NT2/D1 (cell line): ENCODE results near the gene MAML2.

Experiments used
- SUZ12 ChIP-seq: IDR thresholded peaks from 2 replicates; pipeline ENCODE4 v1.6.1; 2011; ENCODE audit not compliant: insufficient read length, insufficient read depth; ENCODE audit errors: extremely low read depth
- YY1 ChIP-seq: IDR thresholded peaks from 2 replicates; pipeline ENCODE4 v1.6.1; 2011; ENCODE audit not compliant: insufficient read length, insufficient read depth
- ZNF274 ChIP-seq: IDR thresholded peaks from 2 replicates; pipeline ENCODE4 v1.6.1; 2011; ENCODE audit warnings: mild to moderate bottlenecking, low read depth, low read length

GRCh38 chr11:96306071-96306470 lies 36.9 kb downstream of the MAML2 start:
- TF ChIP-seq YY1 (no peak), ZNF274 (no peak), SUZ12 (no peak)
